HG03175 (cell line): ENCODE results near the gene COMMD3.
A peak's percentile ranks its signal among the peaks of the same experiment; 100 is the strongest.

Experiments
- ATAC-seq: cut with Tn5 transposase; IDR thresholded peaks from one replicate; pipeline ENCODE4 v1.9.1; 2021; ENCODE audit warnings: mild to moderate bottlenecking, moderate library complexity; ENCODE audit not compliant: unreplicated experiment

The COMMD3 gene

GRCh38 chr10:22365644-22366434 lies 49.7 kb downstream of the COMMD3 start:
- ATAC-seq = no peak

GRCh38 chr10:22366435-22366703 lies 50.2 kb downstream of the COMMD3 start:
- ATAC-seq = no peak

GRCh38 chr10:22366771-22367170 lies 50.6 kb downstream of the COMMD3 start:
- ATAC-seq = no peak

GRCh38 chr10:22367471-22367870 lies 51.3 kb downstream of the COMMD3 start:
- no peak for ATAC-seq

- ATAC-seq = no peak
Observed at GRCh38 chr10:22368402-22368801, 52.2 kb downstream of the COMMD3 start.

GRCh38 chr10:22368981-22369380 lies 52.8 kb downstream of the COMMD3 start:
- ATAC-seq = no peak

- ATAC-seq = peak; percentile 56
Observed at GRCh38 chr10:22369434-22370072, 53.4 kb downstream of the COMMD3 start.
